Measurements from ENCODE around the gene LYRM4. TPM values are rescaled to one million over a fixed set of nuclear protein-coding genes. Genes with fewer than 3 reads are reported as not detected.

The LYRM4 gene
- 21.5 and 26.9 TPM in 2 replicates for total RNA-seq

GRCh38 chr6:5260661-5261544 lies at the start of gene LYRM4, which contains the start of gene FARS2:
LYRM4 (minus strand) TSS chr6:5260950; CDS start chr6:5260733, 217 bp downstream.
FARS2 (plus strand) TSS chr6:5261513.

GRCh38 chr6:5084781-5085647 lies 175.7 kb downstream of the LYRM4 start, which contains the start of gene PPP1R3G:
PPP1R3G (plus strand) TSS chr6:5085341; CDS start chr6:5085486, 145 bp downstream.

Other genes starting within 250 kb of the LYRM4 start
- gene PPP1R3G, start 175.6 kb downstream of the LYRM4 start, total RNA-seq, result 0.27 and 1.2 TPM in 2 replicates
- gene FARS2, start 563 bp upstream of the LYRM4 start, total RNA-seq, result 29.7 and 34.9 TPM in 2 replicates